Lower leg skin (tissue), 4 donors: ENCODE results near the gene ARL6IP5. TPM values are rescaled to one million over a fixed set of nuclear protein-coding genes. Genes with fewer than 3 reads are reported as not detected.

Experiments used
- DNase-seq, 2 donors: peaks; one replicate each; pipeline ENCODE4 v3.0.0-alpha.2; 2019; ENCODE audit warnings: low spot score in 2 of 2
- H3K4me3 ChIP-seq: fragments of 200-600 bp; sonication (generic); 2 replicates; pipeline ENCODE4 v1.5.1; 2017; ENCODE audit warnings: mild to moderate bottlenecking, low read depth; ENCODE audit not compliant: poor library complexity, severe bottlenecking
- POLR2A ChIP-seq, 2 donors: fragments of 450-650 bp; IDR thresholded peaks; one replicate each; pipeline ENCODE4 v1.6.1; 2016 to 2017; ENCODE audit warnings: antibody characterized with exemption in 2 of 2, mild to moderate bottlenecking in 1 of 2, moderate library complexity in 1 of 2
- WGBS, 2 donors: methylation state at CpG; one replicate each; pipeline ENCODE4 v1.1.5; 2018; 5-methylcytosine and 5-hydroxymethylcytosine counted together
- intact Hi-C: fragments of 100-400 bp; cut with DNase I; formaldehyde crosslinking; loops from one replicate; pipeline ENCODE4 v1.15.0; 2023; ENCODE audit warnings: low total_unique reads
- total RNA-seq, 4 donors: library from RNA; depleted of rRNA; stranded (reverse); fragments of >200 nt; gene quantifications; one replicate each; pipeline ENCODE4 v1.1.0, GENCODE V29; 2016
- TF ChIP-seq, protein P1 (sequence below), 3 donors: fragments of 450-650 bp; IDR thresholded peaks; one replicate each; pipeline ENCODE4 v1.5.1; 2016; ENCODE audit warnings: antibody characterized with exemption in 3 of 3, mild to moderate bottlenecking in 3 of 3, moderate library complexity in 2 of 3

ARL6IP5 gene
- total RNA-seq, 4 donors from 2014 or later, result 28.1 to 75.9 (median 54.1) TPM

DNA sequence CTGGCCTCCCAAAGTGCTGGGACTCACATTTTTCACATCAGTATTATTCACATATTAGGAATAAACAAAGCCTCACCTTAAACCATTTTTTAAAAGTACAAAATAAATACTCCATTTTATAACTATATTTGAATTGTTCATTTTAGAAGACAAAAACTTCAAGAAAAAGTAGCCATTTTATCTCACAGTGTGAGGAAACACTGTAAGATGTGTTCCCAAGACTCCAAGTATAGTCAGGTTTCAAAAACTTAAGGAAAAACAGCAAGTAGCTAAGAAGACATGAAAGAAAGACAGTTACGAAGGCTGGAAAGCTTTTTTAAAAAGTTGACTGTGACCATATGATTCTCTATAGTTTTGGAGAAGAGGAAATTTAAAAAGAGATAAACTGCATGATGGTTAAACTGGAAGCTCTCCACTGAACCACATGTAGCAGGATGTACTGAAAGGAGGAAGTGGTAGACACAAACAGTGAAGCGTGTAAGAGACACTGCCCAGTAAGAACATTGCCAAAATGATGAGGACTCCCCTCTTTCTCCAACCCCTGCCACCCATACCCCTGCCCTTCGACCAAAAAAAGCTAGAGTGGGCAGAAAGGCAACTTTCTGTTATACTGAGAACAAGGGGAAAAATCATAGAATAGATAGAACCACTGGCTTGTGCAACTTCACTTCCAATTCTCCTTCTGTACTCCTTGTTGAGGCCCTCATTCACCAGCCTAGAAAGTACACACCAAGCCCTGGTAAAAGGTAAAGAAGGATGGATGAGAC, 26.4 kb upstream of the ARL6IP5 start:
- WGBS, 2 donors, result 87 to 89% methylated on average over 3 of the region's 3 CpGs
- no peak for DNase-seq
- no peak for TF ChIP-seq POLR2A (IDR thresholded peaks at IDR 0.05)
- TF ChIP-seq, protein P1, sequence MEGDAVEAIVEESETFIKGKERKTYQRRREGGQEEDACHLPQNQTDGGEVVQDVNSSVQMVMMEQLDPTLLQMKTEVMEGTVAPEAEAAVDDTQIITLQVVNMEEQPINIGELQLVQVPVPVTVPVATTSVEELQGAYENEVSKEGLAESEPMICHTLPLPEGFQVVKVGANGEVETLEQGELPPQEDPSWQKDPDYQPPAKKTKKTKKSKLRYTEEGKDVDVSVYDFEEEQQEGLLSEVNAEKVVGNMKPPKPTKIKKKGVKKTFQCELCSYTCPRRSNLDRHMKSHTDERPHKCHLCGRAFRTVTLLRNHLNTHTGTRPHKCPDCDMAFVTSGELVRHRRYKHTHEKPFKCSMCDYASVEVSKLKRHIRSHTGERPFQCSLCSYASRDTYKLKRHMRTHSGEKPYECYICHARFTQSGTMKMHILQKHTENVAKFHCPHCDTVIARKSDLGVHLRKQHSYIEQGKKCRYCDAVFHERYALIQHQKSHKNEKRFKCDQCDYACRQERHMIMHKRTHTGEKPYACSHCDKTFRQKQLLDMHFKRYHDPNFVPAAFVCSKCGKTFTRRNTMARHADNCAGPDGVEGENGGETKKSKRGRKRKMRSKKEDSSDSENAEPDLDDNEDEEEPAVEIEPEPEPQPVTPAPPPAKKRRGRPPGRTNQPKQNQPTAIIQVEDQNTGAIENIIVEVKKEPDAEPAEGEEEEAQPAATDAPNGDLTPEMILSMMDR (IDR thresholded peaks at IDR 0.05), result no peak
- intact Hi-C loops, result no loop called here
- no peak overlapping the region for H3K4me3 ChIP-seq

DNA sequence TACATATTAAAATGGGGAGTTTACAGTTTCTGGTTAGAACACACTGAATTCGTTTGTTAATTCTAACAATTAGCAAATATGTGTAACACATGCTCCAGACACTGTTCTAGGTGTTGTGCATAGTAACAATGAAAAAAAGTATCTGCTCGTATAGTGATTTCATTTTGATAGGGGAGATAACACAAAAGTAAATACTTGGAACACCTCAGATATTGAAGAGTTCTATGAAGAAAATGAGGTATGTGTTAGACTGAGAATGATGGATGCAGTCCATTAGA, 25.9 kb upstream of the ARL6IP5 start:
- TF ChIP-seq POLR2A (IDR thresholded peaks at IDR 0.05), result no peak
- TF ChIP-seq, protein P1 (IDR thresholded peaks at IDR 0.05), result no peak
- no peak overlapping the region for H3K4me3 ChIP-seq
- intact Hi-C loops, result no loop called here
- DNase-seq, result no peak
- 85 to 91% methylated on average over 2 of the region's 2 CpGs for WGBS, 2 donors

DNA sequence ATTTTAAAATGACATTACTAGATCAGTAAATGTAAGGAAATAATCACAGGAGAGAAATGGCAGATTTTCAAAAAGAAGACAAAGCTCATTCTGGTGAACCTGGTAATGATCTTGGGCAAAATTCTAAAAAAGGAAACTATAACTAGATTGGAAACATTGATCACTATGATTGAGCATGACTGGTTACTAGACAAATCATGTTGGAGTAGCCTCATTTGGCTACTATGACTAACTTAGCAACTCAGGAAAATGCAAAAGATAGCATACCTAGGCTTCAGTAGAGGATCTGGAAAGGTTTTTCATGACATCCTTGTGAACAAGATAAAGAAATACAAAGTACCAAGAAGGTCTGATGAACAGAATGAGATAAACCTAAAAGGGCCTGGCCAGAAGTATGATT, 25.0 kb upstream of the ARL6IP5 start:
- intact Hi-C loops, result no loop called here
- DNase-seq, result no peak
- H3K4me3 ChIP-seq, result no peak overlapping the region
- TF ChIP-seq, protein P1 (IDR thresholded peaks at IDR 0.05), result no peak
- TF ChIP-seq POLR2A (IDR thresholded peaks at IDR 0.05), result no peak

DNA sequence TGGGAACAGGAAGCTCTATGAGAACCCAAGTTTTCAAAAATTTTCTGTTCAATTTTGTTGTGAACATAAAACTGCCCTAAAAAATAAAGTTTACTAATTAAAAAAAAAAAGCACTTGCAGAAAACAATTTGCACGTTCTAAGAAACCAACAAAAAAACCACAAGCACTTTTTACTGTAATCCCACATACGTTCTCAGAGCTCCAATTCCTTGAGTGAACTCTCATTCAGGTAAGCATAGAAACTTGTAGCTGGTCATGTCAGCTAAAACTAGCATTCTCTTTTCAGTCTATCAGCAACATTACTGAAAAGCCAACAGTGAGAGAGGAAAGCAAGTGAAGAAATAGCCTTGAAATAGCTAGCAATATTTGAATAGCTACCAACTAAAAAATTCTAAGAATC, 21.1 kb upstream of the ARL6IP5 start:
- TF ChIP-seq, protein P1 (IDR thresholded peaks at IDR 0.05), result no peak
- TF ChIP-seq POLR2A (IDR thresholded peaks at IDR 0.05), result no peak
- WGBS, 2 donors, result 74 to 86% methylated on average over 2 of the region's 2 CpGs
- no peak overlapping the region for H3K4me3 ChIP-seq
- intact Hi-C loops, result no loop called here
- no peak for DNase-seq

DNA sequence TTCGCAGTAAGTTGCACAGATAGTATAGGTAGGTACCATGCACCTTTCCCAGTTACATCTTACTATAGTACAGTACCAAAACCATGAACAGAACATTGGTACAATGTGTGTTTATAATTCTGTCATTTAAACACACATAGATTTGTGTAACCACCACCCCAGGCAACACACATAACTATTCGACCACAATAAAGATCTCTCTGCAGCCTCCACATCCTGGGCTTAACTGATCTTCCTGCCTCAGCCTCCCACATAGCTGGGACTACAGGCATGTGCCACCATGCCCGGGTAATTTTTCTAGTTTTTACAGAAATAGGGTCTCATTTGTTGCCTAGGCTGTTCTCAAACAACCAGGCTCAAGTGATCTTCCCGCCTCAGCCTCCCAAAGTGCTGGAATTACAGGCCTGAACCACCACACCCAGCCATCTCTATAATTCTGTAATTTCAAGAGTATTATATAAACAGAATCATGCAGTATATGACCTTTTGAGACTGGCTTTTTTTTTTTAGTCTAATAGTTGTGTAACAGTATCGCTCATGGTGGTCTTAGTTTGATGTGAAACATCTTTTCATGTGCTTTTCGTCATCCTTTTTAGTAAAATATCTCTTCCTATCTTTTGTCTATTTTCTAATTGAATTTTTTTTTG, 19.3 kb upstream of the ARL6IP5 start:
- no peak overlapping the region for H3K4me3 ChIP-seq
- intact Hi-C loops, result no loop called here
- TF ChIP-seq, protein P1 (IDR thresholded peaks at IDR 0.05), result no peak
- no peak for TF ChIP-seq POLR2A (IDR thresholded peaks at IDR 0.05)
- 92 to 93% methylated on average over 6 of the region's 6 CpGs for WGBS, 2 donors
- no peak for DNase-seq
